Stomach smooth muscle (tissue), 2 donors: ENCODE results near the gene KCNN2.
"Not testable (repeated sequence)": the region's sequence is repeated elsewhere in the genome, so short reads cannot be mapped to it uniquely, and the experiment has no call there.

Experiments
- H3K27ac ChIP-seq: one replicate; pipeline ENCODE4 v1.7.0; 2013; ENCODE audit warnings: mild to moderate bottlenecking, low read length, inconsistent platforms
- H3K27me3 ChIP-seq, 2 donors: one replicate each; pipeline ENCODE4 v1.7.0; 2013; ENCODE audit warnings: low read length in 2 of 2; ENCODE audit not compliant: insufficient read depth in 2 of 2, control insufficient read depth in 1 of 2
- H3K36me3 ChIP-seq, 2 donors: one replicate each; pipeline ENCODE4 v1.7.0; 2013; ENCODE audit warnings: low read length in 2 of 2; ENCODE audit not compliant: control insufficient read depth in 2 of 2, insufficient read depth in 2 of 2
- H3K4me1 ChIP-seq: one replicate; pipeline ENCODE4 v1.7.0; 2013; ENCODE audit warnings: low read length; ENCODE audit not compliant: control insufficient read depth, insufficient read depth
- H3K4me3 ChIP-seq, 2 donors: one replicate each; pipeline ENCODE4 v1.7.0; 2013; ENCODE audit warnings: low read length in 2 of 2
- H3K9ac ChIP-seq, 2 donors: one replicate each; pipeline ENCODE4 v1.7.0; 2013; ENCODE audit warnings: low read length in 2 of 2, mild to moderate bottlenecking in 1 of 2
- H3K9me3 ChIP-seq, 2 donors: one replicate each; pipeline ENCODE4 v1.7.0; 2013; ENCODE audit warnings: low read length in 2 of 2; ENCODE audit not compliant: control insufficient read depth in 2 of 2
- donor health status: healthy.
- donor health status: Pancreatic carcinoma.

The KCNN2 gene

GRCh38 chr5:114419067-114419388 lies 57.2 kb downstream of the KCNN2 start:
- H3K27me3 ChIP-seq: no peaks in the 10 kb centered on the region
- no peaks in the 10 kb centered on the region for H3K9me3 ChIP-seq
- H3K27ac ChIP-seq: no peak overlapping the region
- no peaks in the 10 kb centered on the region for H3K36me3 ChIP-seq
- H3K4me1 ChIP-seq: no peaks in the 10 kb centered on the region
- H3K9ac ChIP-seq: no peak overlapping the region
- H3K4me3 ChIP-seq: no peak overlapping the region

- H3K9ac ChIP-seq: no peak overlapping the region
- no peaks in the 10 kb centered on the region for H3K4me1 ChIP-seq
- no peaks in the 10 kb centered on the region for H3K36me3 ChIP-seq
- no peaks in the 10 kb centered on the region for H3K27me3 ChIP-seq
- H3K9me3 ChIP-seq: no peaks in the 10 kb centered on the region
- no peak overlapping the region for H3K4me3 ChIP-seq
- no peak overlapping the region for H3K27ac ChIP-seq
Observed at GRCh38 chr5:114419959-114420358, 58.1 kb downstream of the KCNN2 start.

GRCh38 chr5:114427204-114427603 lies 65.3 kb downstream of the KCNN2 start:
- no peaks in the 10 kb centered on the region for H3K27me3 ChIP-seq
- no peaks in the 10 kb centered on the region for H3K4me1 ChIP-seq
- no peak overlapping the region for H3K9ac ChIP-seq
- H3K4me3 ChIP-seq: no peak overlapping the region
- no peaks in the 10 kb centered on the region for H3K36me3 ChIP-seq
- H3K9me3 ChIP-seq: no peaks in the 10 kb centered on the region
- no peak overlapping the region for H3K27ac ChIP-seq

- H3K4me3 ChIP-seq: no peak overlapping the region
- H3K27ac ChIP-seq: no peak overlapping the region
- no peaks in the 10 kb centered on the region for H3K9me3 ChIP-seq
- H3K27me3 ChIP-seq: no peaks in the 10 kb centered on the region
- no peak overlapping the region for H3K9ac ChIP-seq
- H3K36me3 ChIP-seq: no peaks in the 10 kb centered on the region
- no peaks in the 10 kb centered on the region for H3K4me1 ChIP-seq
Observed at GRCh38 chr5:114430532-114430931, 68.7 kb downstream of the KCNN2 start.

- H3K4me3 ChIP-seq, H3K9ac ChIP-seq, H3K9me3 ChIP-seq, H3K27me3 ChIP-seq, H3K27ac ChIP-seq, H3K4me1 ChIP-seq, H3K36me3 ChIP-seq: not testable (repeated sequence)
Observed at GRCh38 chr5:114432684-114433083, 70.8 kb downstream of the KCNN2 start.

- Histone ChIP-seq H3K27me3 (no peaks in the 10 kb centered on the region), H3K36me3 (no peaks in the 10 kb centered on the region), H3K9ac (no peak overlapping the region), H3K27ac (no peak overlapping the region), H3K4me3 (no peak overlapping the region), H3K4me1 (no peaks in the 10 kb centered on the region), H3K9me3 (no peaks in the 10 kb centered on the region)
Observed at GRCh38 chr5:114434396-114435219, 72.7 kb downstream of the KCNN2 start.

GRCh38 chr5:114435220-114435481 lies 73.3 kb downstream of the KCNN2 start:
- H3K9ac ChIP-seq: no peak overlapping the region
- no peaks in the 10 kb centered on the region for H3K9me3 ChIP-seq
- no peak overlapping the region for H3K4me3 ChIP-seq
- no peaks in the 10 kb centered on the region for H3K4me1 ChIP-seq
- H3K27me3 ChIP-seq: no peaks in the 10 kb centered on the region
- H3K36me3 ChIP-seq: no peaks in the 10 kb centered on the region
- no peak overlapping the region for H3K27ac ChIP-seq

GRCh38 chr5:114435885-114436299 lies 74.0 kb downstream of the KCNN2 start:
- Histone ChIP-seq H3K27ac (no peak overlapping the region), H3K9me3 (no peaks in the 10 kb centered on the region), H3K9ac (no peak overlapping the region), H3K4me1 (no peaks in the 10 kb centered on the region), H3K36me3 (no peaks in the 10 kb centered on the region), H3K27me3 (no peaks in the 10 kb centered on the region), H3K4me3 (no peak overlapping the region)

GRCh38 chr5:114437936-114438335 lies 76.1 kb downstream of the KCNN2 start:
- H3K27me3 ChIP-seq: no peaks in the 10 kb centered on the region
- no peak overlapping the region for H3K4me3 ChIP-seq
- no peaks in the 10 kb centered on the region for H3K36me3 ChIP-seq
- no peak overlapping the region for H3K27ac ChIP-seq
- no peak overlapping the region for H3K9ac ChIP-seq
- H3K9me3 ChIP-seq: no peaks in the 10 kb centered on the region
- no peaks in the 10 kb centered on the region for H3K4me1 ChIP-seq

- no peaks in the 10 kb centered on the region for H3K9me3 ChIP-seq
- H3K27me3 ChIP-seq: no peaks in the 10 kb centered on the region
- H3K4me1 ChIP-seq: no peaks in the 10 kb centered on the region
- no peak overlapping the region for H3K9ac ChIP-seq
- H3K27ac ChIP-seq: no peak overlapping the region
- H3K36me3 ChIP-seq: no peaks in the 10 kb centered on the region
- H3K4me3 ChIP-seq: no peak overlapping the region
Observed at GRCh38 chr5:114438471-114438870, 76.6 kb downstream of the KCNN2 start.

GRCh38 chr5:114447084-114447773 lies 85.4 kb downstream of the KCNN2 start:
- no peaks in the 10 kb centered on the region for H3K9me3 ChIP-seq
- H3K27ac ChIP-seq: no peak overlapping the region
- H3K4me3 ChIP-seq: no peak overlapping the region
- H3K27me3 ChIP-seq: no peaks in the 10 kb centered on the region
- H3K36me3 ChIP-seq: no peaks in the 10 kb centered on the region
- peaks cover 5% of the 10 kb centered on the region for H3K4me1 ChIP-seq
- no peak overlapping the region for H3K9ac ChIP-seq
